Measurements from ENCODE around the gene LRRN3. TPM values are rescaled to one million over a fixed set of nuclear protein-coding genes. Genes with fewer than 3 reads are reported as not detected.

Gene LRRN3
- total RNA-seq, 1 donor from 2014 or later, result 132 TPM

- intact Hi-C loops (cut with micrococcal nuclease), result no loop called here
Measured at GRCh38 chr7:111103136-111103535, 12.2 kb downstream of the LRRN3 start.

DNA sequence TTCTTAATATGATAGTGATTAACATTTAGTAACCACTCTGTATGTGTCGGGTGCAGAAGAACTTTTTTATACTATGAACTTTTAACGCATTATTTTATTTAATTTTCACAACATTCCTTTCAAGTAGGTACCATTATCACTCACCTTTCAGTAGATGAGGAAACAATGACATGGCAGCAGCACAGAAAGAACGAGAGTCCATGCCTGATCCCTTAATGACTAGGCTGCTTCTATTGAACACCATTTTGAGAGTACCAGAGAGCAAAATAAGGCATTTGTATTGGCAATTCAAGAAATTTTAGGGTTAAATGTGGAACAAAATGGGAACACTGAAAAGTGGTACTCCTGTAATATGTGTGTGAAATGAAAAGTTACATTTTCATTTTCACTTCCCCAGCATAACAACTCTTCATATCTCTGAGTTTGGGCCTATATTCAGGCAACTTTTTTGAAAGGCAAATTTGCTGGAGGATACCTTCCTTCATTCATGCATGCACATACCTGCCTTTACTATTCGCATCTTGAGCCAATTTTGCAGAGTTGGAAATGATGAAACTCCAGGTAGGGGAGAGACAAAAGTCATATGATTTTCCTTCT is 12.8 kb downstream of the LRRN3 start:
- intact Hi-C loops (cut with micrococcal nuclease), result no loop called here

DNA sequence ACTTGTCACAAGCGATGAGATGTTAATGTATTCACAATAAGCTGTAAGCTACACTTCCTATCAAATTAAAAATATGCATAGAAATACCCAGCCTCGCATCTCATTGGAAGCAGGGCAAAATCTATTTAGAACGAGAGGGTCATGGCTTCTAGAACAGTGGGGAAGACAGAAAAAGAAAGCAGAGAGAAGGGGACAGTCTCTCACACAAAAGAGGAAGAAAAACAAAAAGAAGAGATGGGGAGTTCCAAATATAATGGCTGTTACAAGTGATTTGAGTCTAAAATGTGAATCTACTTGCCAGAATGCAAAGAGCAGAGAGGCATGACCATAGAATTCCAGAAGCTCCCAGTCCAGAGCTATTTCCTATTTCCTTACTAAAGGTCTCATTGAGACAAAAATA is 13.8 kb downstream of the LRRN3 start:
- intact Hi-C loops (cut with micrococcal nuclease), result no loop called here

DNA sequence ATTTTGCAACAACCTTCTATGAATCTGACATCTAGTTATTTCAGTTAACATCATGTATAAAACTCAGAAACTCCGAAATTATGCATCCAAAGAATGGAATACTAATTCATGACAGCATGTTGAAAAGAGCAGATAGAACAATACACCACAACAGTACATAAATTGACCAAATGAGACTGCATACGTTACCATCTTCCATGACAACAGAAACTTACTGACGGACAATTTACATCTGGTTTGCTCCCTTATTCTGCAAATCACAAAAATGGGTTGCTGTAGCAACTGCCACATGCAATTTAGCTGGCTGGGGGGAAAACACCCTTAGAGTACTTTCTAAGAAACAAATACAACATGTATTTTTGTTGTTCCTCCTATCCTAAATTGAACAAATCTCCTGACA is 14.3 kb downstream of the LRRN3 start:
- intact Hi-C loops (cut with micrococcal nuclease), result no loop called here

- intact Hi-C loops (cut with micrococcal nuclease), result no loop called here
Measured at GRCh38 chr7:111107579-111107978, 16.7 kb downstream of the LRRN3 start.

- intact Hi-C loops (cut with micrococcal nuclease), result no loop called here
Measured at GRCh38 chr7:111108000-111108399, 17.1 kb downstream of the LRRN3 start.

- intact Hi-C loops (cut with micrococcal nuclease), result no loop called here
Measured at GRCh38 chr7:111108496-111108895, 17.6 kb downstream of the LRRN3 start.

GRCh38 chr7:111112439-111112838 is 21.5 kb downstream of the LRRN3 start:
- intact Hi-C loops (cut with micrococcal nuclease), result no loop called here

GRCh38 chr7:111113263-111114017 is 22.5 kb downstream of the LRRN3 start:
- intact Hi-C loops (cut with micrococcal nuclease), result no loop called here

- intact Hi-C loops (cut with micrococcal nuclease), result no loop called here
Measured at GRCh38 chr7:111115966-111116365, 25.0 kb downstream of the LRRN3 start.

GRCh38 chr7:111126987-111127386 is 36.1 kb downstream of the LRRN3 start:
- intact Hi-C loops (cut with micrococcal nuclease), result no loop called here

DNA sequence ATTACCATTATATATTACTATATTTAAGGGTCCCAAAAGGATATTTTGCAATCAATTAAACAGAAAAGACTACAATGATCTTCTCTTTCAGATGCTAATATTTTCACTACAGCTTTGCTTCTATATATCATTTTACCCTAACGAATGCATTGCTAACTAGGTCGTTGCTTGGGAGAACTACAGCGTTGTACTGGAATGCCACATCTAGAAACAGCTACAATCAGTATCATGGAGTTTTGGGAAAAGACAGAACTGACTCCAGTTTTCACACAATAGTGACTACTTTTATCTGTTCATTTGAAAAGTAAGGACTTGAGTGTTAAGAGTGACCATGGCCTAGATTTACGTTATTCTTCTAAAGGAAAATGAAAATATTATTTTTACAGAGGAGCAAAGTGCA is 38.5 kb downstream of the LRRN3 start:
- intact Hi-C loops (cut with micrococcal nuclease), result no loop called here

DNA sequence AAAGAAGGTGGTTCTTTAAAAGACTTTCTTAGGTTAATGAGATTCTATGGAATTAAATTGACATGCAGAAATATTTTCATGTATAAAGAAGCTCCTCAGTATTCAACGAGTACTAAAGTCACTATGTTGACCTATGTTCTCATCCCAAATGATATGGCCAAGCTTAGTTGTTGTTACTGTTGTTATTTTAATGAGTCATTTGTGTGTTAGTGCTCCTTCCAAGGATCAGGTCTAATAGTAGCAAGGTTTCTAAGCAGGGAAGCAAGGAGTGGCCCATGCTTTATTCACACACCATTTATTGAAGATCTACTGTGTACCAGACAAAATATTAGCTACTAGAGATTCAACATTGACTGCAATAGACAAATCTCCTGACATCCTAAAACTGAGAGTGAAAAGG is 41.9 kb downstream of the LRRN3 start:
- intact Hi-C loops (cut with micrococcal nuclease), result no loop called here

GRCh38 chr7:111137296-111138192 is 46.6 kb downstream of the LRRN3 start:
- intact Hi-C loops (cut with micrococcal nuclease), result loop anchor here (2.0 to 5.0 kb wide), 2 partner anchors 45 to 425 kb away; partner anchors contain the start of genes IMMP2L and LRRN3

DNA sequence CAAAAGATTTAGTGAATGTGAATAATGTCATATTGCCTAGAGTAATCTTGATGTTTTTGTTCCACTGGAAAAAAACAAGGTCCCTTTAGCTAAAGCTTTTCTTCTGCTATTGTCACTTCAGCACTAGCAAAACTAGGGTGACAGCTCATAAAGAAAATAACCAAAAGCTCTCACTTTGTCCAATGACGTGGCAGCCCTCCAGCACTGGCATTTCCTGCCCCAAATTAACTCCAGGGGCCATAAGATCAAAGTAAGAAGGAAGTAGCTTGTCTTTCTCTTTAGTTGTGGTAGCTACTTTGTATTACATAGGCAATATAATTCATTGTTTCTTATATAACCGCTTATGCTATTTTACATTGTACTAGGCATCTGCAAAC is 47.3 kb downstream of the LRRN3 start:
- intact Hi-C loops (cut with micrococcal nuclease), result loop anchor here (2.0 to 5.0 kb wide), 2 partner anchors 46 to 425 kb away; partner anchors contain the start of genes IMMP2L and LRRN3

DNA sequence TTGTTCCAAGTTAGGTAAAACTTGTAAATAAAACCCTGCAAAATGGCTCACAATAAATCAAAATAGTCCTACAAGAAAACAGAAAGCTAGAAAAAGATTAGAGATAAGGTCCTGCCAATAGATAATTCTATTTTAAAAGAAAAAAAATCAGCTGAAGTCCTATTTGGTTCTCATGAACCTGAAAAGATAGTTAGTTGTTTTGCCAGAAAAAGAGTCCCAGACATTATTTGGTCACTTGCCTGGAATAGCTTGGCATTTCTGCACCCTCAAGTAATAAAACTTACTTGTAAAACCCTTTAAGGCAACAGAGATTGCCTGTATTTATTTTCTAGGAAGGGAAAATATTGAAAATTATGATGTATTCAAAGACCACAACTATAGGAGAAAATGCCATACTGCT is 47.7 kb downstream of the LRRN3 start:
- intact Hi-C loops (cut with micrococcal nuclease), result loop anchor here (2.0 to 5.0 kb wide), 2 partner anchors 46 to 424 kb away; partner anchors contain the start of genes IMMP2L and LRRN3

GRCh38 chr7:111140091-111140865 is 49.4 kb downstream of the LRRN3 start:
- intact Hi-C loops (cut with micrococcal nuclease), result no loop called here

DNA sequence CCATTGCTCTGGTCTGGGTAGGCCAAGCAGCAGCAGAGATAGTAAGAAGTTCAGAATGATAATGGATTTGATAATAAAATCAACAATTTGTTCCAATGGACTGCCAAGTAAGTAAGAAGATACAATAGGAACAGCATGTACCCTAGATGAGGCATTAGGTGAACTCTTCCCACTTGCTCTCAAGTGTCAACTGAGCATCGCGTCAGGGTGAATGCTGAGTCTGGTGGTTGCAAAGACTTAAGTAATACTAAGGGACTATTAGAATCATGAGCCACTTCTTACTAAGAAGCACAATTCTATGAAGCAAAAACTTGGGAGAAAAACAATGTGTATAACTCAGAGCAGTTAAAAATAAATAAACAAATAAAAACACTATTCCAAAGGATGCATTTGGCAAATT is 54.5 kb downstream of the LRRN3 start:
- intact Hi-C loops (cut with micrococcal nuclease), result no loop called here

- intact Hi-C loops (cut with micrococcal nuclease), result no loop called here
Measured at GRCh38 chr7:111146136-111146535, 55.2 kb downstream of the LRRN3 start.

DNA sequence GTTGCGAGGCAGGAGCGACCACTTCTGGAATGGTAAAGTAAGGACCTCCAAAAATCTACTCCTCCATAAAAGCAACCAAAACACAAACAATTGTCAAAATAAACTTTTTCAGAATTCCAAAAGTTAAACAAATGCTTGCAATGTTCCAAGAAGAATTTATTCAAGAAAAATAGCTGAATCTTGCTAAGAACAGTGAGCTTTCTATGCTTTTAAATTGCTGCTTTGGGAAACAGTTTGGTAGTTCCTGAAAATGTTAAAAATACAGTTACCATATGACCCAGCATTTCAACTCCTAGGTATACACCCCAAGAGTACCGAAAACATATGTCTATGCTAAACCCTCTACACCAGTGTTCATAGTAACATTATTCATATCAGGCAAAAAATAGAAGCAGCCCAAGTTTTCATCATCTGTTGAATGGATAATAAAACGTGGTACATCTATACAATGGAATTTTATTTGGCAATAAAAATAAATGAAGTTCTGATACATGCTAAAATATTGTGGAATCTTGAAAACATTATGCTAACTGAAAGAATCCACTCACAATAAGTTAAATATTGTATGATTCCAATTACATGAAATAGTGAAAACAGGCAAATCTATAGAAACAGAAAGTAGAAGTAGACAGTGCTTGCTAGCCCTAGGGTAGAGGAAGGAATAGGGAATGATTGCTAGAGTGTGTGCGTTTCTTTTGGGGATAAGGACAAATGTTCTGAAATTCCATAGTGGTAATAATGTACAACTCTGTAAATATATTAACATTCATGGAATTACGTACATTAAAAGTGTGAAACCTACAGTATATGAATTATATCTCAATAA is 57.0 kb downstream of the LRRN3 start:
- intact Hi-C loops (cut with micrococcal nuclease), result no loop called here

Measured in T-helper 2 cell treated with Interferon-gamma antibody and Interleukin-4, amounts not matched to agents 100 ng/mL and 5 ng/mL, for 36 hours (primary cell).